Neural progenitor cell (in vitro differentiated cells): ENCODE data around the gene CHD2. TPM values are rescaled to one million over a fixed set of nuclear protein-coding genes. Genes with fewer than 3 reads are reported as not detected.
A peak's percentile ranks its signal among the peaks of the same experiment; 100 is the strongest.

Experiments
- DNase-seq: peaks from one replicate; pipeline ENCODE4 v3.0.0-alpha.2; 2016; ENCODE audit warnings: low spot score
- H2AFZ ChIP-seq: fragments of 200-600 bp; sonication (generic); replicated peaks from 2 replicates; pipeline ENCODE4 v1.6.1; 2016; ENCODE audit warnings: antibody characterized with exemption
- H3F3A ChIP-seq: fragments of 200-600 bp; sonication (generic); 2 replicates; pipeline ENCODE4 v1.6.1; 2016; ENCODE audit warnings: antibody characterized with exemption, low read depth
- H3K27ac ChIP-seq: fragments of 200-600 bp; sonication (generic); 2 replicates; pipeline ENCODE4 v1.5.1; 2016; ENCODE audit warnings: mild to moderate bottlenecking
- H3K27me3 ChIP-seq: fragments of 200-600 bp; sonication (generic); 2 replicates; pipeline ENCODE4 v1.6.1; 2016; ENCODE audit warnings: mild to moderate bottlenecking, moderate library complexity
- H3K36me3 ChIP-seq: fragments of 200-600 bp; sonication (generic); 2 replicates; pipeline ENCODE4 v1.5.1; 2016
- H3K4me1 ChIP-seq: fragments of 200-600 bp; sonication (generic); 2 replicates; pipeline ENCODE4 v1.6.1; 2016; ENCODE audit warnings: mixed run types
- H3K4me2 ChIP-seq: fragments of 200-600 bp; sonication (generic); 2 replicates; pipeline ENCODE4 v1.6.1; 2016
- H3K4me3 ChIP-seq: fragments of 200-600 bp; sonication (generic); 2 replicates; pipeline ENCODE4 v1.5.1; 2016
- H3K79me2 ChIP-seq: fragments of 200-600 bp; sonication (generic); 2 replicates; pipeline ENCODE4 v1.6.1; 2016; ENCODE audit warnings: low read depth
- H3K9ac ChIP-seq: fragments of 200-600 bp; sonication (generic); 2 replicates; pipeline ENCODE4 v1.6.1; 2016
- H3K9me3 ChIP-seq: fragments of 200-600 bp; sonication (generic); 2 replicates; pipeline ENCODE4 v1.5.1; 2016; ENCODE audit warnings: low read depth
- H4K20me1 ChIP-seq: fragments of 200-600 bp; sonication (generic); 2 replicates; pipeline ENCODE4 v1.6.1; 2016; ENCODE audit warnings: low read depth
- H3K27ac Mint-ChIP-seq: 3 replicates; pipeline ENCODE4 v1.8.0; 2021; ENCODE audit warnings: mixed read lengths
- H3K27me3 Mint-ChIP-seq: 2 replicates; pipeline ENCODE4 v1.8.0; 2022; ENCODE audit warnings: low read depth, mild to moderate bottlenecking, inconsistent platforms, moderate library complexity, mixed read lengths; ENCODE audit not compliant: insufficient read depth
- H3K36me3 Mint-ChIP-seq: 3 replicates; pipeline ENCODE4 v1.8.0; 2021; ENCODE audit warnings: mixed read lengths
- H3K4me1 Mint-ChIP-seq: 3 replicates; pipeline ENCODE4 v1.8.0; 2021; ENCODE audit warnings: mixed read lengths
- H3K4me3 Mint-ChIP-seq: 3 replicates; pipeline ENCODE4 v1.8.0; 2021; ENCODE audit warnings: mild to moderate bottlenecking, moderate library complexity, mixed read lengths
- H3K9me3 Mint-ChIP-seq: 3 replicates; pipeline ENCODE4 v1.8.0; 2020; ENCODE audit warnings: mixed read lengths
- EZH2 ChIP-seq: fragments of 200-600 bp; sonication (generic); IDR thresholded peaks from 2 replicates; pipeline ENCODE4 v1.6.1; 2017; ENCODE audit warnings: antibody characterized with exemption, mild to moderate bottlenecking, moderate library complexity
- EZH2phosphoT487 ChIP-seq: fragments of 200-600 bp; sonication (generic); IDR thresholded peaks from 2 replicates; pipeline ENCODE4 v1.6.1; 2017; ENCODE audit warnings: antibody characterized with exemption
- total RNA-seq: library from RNA; depleted of rRNA; stranded (reverse); fragments of >200 nt; gene quantifications from 2 replicates; pipeline ENCODE4 v1.2.3, GENCODE V29; 2015; ENCODE audit warnings: low replicate concordance
- TF ChIP-seq, protein P1 (sequence below): fragments of 200-600 bp; sonication (generic); IDR thresholded peaks from 2 replicates; pipeline ENCODE4 v1.5.1; 2017; ENCODE audit warnings: antibody characterized with exemption, mild to moderate bottlenecking

CHD2 gene
- total RNA-seq: 77.6 and 128 TPM in 2 replicates

DNA sequence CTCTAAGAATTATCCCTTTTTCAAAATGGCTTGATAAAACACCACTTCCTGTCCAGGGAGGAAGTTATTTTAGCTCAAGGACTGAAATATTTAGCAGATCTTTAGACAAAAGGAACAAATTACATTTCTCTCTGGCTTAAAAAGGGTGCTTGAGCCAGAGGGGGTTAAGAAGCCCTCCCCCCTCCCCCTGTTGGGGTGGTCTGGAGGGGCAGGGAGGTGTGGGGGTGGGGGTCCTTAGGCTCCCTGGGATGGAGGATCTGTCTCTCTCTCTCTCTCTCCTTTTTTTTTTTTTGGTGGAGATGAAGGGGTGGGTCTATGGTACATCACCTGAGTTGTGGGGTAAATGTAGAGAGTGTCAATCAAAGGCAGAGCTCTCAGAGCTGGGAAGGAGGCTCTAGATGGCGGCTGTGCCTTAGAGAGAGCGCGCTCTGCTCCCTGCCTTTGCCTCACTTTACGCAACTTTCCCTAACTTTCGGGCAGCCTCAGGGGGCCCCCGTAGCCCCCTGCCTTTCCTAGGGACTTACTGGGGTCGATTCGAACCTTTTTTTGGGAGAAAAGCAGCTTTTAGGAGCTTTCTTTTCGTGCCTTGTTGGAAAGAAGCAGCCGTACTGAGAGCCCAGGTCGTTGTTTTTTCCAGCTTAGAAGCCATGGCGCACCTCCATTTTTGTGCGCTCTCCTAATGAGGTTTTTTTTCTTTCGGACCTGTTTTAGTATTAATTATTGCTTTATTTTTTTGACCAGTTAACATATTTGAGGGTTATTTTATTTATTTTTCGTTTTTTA lies at the start of gene CHD2:
TSS of gene CHD2 (plus strand) at position 377 of the 783 bp plus-strand sequence. CDS start 914 bp downstream, outside the sequence.
- Mint-ChIP-seq H3K9me3 (no peaks in the 10 kb centered on the region), H3K36me3 (peaks cover 38% of the 10 kb centered on the region), H3K4me3 (peak within 1 kb of the TSS; percentile 93), H3K27ac (peak within 1 kb of the TSS; percentile 100), H3K27me3 (no peaks in the 10 kb centered on the region), H3K4me1 (peaks cover 17% of the 10 kb centered on the region)
- H3K9me3 ChIP-seq: no peaks in the 10 kb centered on the region
- peak within 1 kb of the TSS; percentile 93 for H3K4me2 ChIP-seq
- peak within 1 kb of the TSS; percentile 100 for H3K27ac ChIP-seq
- H3K4me1 ChIP-seq: peaks cover 21% of the 10 kb centered on the region
- H3K27me3 ChIP-seq: no peaks in the 10 kb centered on the region
- H3F3A ChIP-seq: peaks cover 92% of the 10 kb centered on the region
- peak within 1 kb of the TSS; percentile 85 for H3K4me3 ChIP-seq
- peak; percentile 91 for DNase-seq
- H3K79me2 ChIP-seq: peaks cover 100% of the 10 kb centered on the region
- no peak within 1 kb of the TSS for H2AFZ ChIP-seq
- H4K20me1 ChIP-seq: peaks cover 91% of the 10 kb centered on the region
- TF ChIP-seq, protein P1, sequence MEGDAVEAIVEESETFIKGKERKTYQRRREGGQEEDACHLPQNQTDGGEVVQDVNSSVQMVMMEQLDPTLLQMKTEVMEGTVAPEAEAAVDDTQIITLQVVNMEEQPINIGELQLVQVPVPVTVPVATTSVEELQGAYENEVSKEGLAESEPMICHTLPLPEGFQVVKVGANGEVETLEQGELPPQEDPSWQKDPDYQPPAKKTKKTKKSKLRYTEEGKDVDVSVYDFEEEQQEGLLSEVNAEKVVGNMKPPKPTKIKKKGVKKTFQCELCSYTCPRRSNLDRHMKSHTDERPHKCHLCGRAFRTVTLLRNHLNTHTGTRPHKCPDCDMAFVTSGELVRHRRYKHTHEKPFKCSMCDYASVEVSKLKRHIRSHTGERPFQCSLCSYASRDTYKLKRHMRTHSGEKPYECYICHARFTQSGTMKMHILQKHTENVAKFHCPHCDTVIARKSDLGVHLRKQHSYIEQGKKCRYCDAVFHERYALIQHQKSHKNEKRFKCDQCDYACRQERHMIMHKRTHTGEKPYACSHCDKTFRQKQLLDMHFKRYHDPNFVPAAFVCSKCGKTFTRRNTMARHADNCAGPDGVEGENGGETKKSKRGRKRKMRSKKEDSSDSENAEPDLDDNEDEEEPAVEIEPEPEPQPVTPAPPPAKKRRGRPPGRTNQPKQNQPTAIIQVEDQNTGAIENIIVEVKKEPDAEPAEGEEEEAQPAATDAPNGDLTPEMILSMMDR: no peak
- TF ChIP-seq EZH2phosphoT487: no peak
- no peak for TF ChIP-seq EZH2
- peak within 1 kb of the TSS; percentile 98 for H3K9ac ChIP-seq
- peaks cover 50% of the 10 kb centered on the region for H3K36me3 ChIP-seq

- H3K27me3 Mint-ChIP-seq: no peaks in the 10 kb centered on the region
- H4K20me1 ChIP-seq: no peaks in the 10 kb centered on the region
- H2AFZ ChIP-seq: peak overlapping the region; percentile 45
- H3K9ac ChIP-seq: no peak overlapping the region
- peaks cover 5% of the 10 kb centered on the region for H3K4me1 ChIP-seq
- H3K9me3 ChIP-seq: no peaks in the 10 kb centered on the region
- H3K27ac ChIP-seq: no peak overlapping the region
- no peaks in the 10 kb centered on the region for H3K36me3 ChIP-seq
- peaks cover 12% of the 10 kb centered on the region for H3K9me3 Mint-ChIP-seq
- TF ChIP-seq, protein P1: no peak
- TF ChIP-seq EZH2 (no peak), EZH2phosphoT487 (no peak)
- no peaks in the 10 kb centered on the region for H3F3A ChIP-seq
- H3K4me1 Mint-ChIP-seq: peaks cover 20% of the 10 kb centered on the region
- H3K27me3 ChIP-seq: no peaks in the 10 kb centered on the region
- peak overlapping the region; percentile 0 for H3K4me3 Mint-ChIP-seq
- no peaks in the 10 kb centered on the region for H3K79me2 ChIP-seq
- peak overlapping the region; percentile 11 for H3K27ac Mint-ChIP-seq
- H3K36me3 Mint-ChIP-seq: peaks cover 5% of the 10 kb centered on the region
- DNase-seq: no peak
- no peak overlapping the region for H3K4me3 ChIP-seq
- H3K4me2 ChIP-seq: no peak overlapping the region
Measured at GRCh38 chr15:92853222-92853621, 46.9 kb upstream of the CHD2 start.

GRCh38 chr15:92861742-92862141 lies 38.4 kb upstream of the CHD2 start:
- Histone ChIP-seq H3K79me2 (no peaks in the 10 kb centered on the region), H3K36me3 (no peaks in the 10 kb centered on the region), H3K27me3 (no peaks in the 10 kb centered on the region), H2AFZ (no peak overlapping the region), H3K4me3 (no peak overlapping the region), H3K4me2 (no peak overlapping the region), H4K20me1 (no peaks in the 10 kb centered on the region), H3K27ac (no peak overlapping the region), H3F3A (peaks cover 7% of the 10 kb centered on the region), H3K9ac (no peak overlapping the region), H3K9me3 (no peaks in the 10 kb centered on the region), H3K4me1 (no peaks in the 10 kb centered on the region)
- peaks cover 5% of the 10 kb centered on the region for H3K4me1 Mint-ChIP-seq
- no peak for DNase-seq
- H3K27me3 Mint-ChIP-seq: peaks cover 3% of the 10 kb centered on the region
- no peak overlapping the region for H3K27ac Mint-ChIP-seq
- no peak for TF ChIP-seq EZH2phosphoT487
- TF ChIP-seq, protein P1: no peak
- TF ChIP-seq EZH2: no peak
- H3K4me3 Mint-ChIP-seq: no peak overlapping the region
- peaks cover 8% of the 10 kb centered on the region for H3K36me3 Mint-ChIP-seq
- H3K9me3 Mint-ChIP-seq: peaks cover 28% of the 10 kb centered on the region
